ENCODE data around the gene TMEM82.

DNA sequence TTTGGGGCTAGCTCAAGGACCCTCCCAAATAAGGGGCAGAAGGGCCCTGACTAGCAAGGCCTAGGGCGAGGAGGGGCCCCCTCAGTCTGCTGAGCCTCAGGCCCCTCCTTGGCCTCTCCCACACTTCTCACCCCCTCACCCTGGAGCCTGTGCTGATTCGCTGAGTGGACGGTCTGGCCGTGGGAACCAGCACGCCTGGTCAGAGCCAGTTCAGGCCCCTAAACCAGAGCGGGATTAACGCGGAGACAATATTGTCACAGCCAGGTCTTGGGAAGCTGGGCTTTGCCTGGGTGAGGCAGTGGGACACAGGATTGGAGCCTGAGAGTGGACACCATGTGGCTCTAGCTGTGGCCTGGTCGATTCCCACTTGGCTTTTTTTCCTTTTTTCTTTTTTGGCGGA, 11.5 kb downstream of the TMEM82 start:
- TF ChIP-seq CTCF (IDR thresholded peaks at IDR 0.05 in 4 of 5, conservative IDR thresholded peaks at IDR 0.05 in 1 of 5) (no peak), POLR2A (IDR thresholded peaks at IDR 0.05) (no peak)
